ENCODE data around the gene TUBA4B. TPM values are rescaled to one million over a fixed set of nuclear protein-coding genes. Genes with fewer than 3 reads are reported as not detected.

Gene TUBA4B
- total and polyA plus RNA-seq, 2 donors (not counting 3 experiments of a cell fraction or from before 2014, with no cell fraction given): not detected

- intact Hi-C loops (cut with micrococcal nuclease): loop anchor here (1.0 to 2.0 kb wide), 7 partner anchors 15 to 84 kb away; partner anchors contain the start of genes ABCB6, ANKZF1, ATG9A and DNAJB2
These were observed 8.3 kb upstream of the TUBA4B start for GRCh38 chr2:219244789-219245147.

More at GRCh38 chr2:219244789-219245147, 8.3 kb upstream of the TUBA4B start:
- H3K27me3 ChIP-seq (ENCODE audit: control insufficient read depth in 2 of 2, insufficient read depth in 2 of 2, low read length in 2 of 2): no peaks in the 10 kb centered on the region
- H3K4me2 ChIP-seq (ENCODE audit: insufficient read depth, low read length): peak overlapping the region; percentile 86
- peak overlapping the region; percentile 67 to 80 (median 67) for H3K4me3 ChIP-seq (replicated peaks in 1 of 3; ENCODE audit: insufficient read depth in 1 of 3, low read depth in 1 of 3, low read length in 3 of 3)
- DNase-seq (ENCODE audit: low read depth, low spot score) (no peak), FAIRE-seq (peak; percentile 4)
- H3K9me1 ChIP-seq (replicated peaks; ENCODE audit: control insufficient read depth, extremely low read depth, insufficient read depth, low read length): no peaks in the 10 kb centered on the region
- POLR2A ChIA-PET: interaction anchor here (0.6 to 1.5 kb wide), 6 partner anchors 9 to 351 kb away, joined by 3 to 6 read pairs (median 4); partner anchors contain the start of genes ANKZF1, ATG9A, DNAJB2 and TUBA4A
- H3K79me2 ChIP-seq (ENCODE audit: control insufficient read depth, insufficient read depth, low read length): peaks cover 15% of the 10 kb centered on the region
- no peaks in the 10 kb centered on the region for H3K9me3 ChIP-seq (replicated peaks; ENCODE audit: control insufficient read depth, insufficient read depth, low read length)
- dilution Hi-C loops (cut with MboI; ENCODE audit: extremely low pct_ligation_motif_present, low sequenced_read_pairs): no loop called here
- peak overlapping the region; percentile 97 for H3K9ac ChIP-seq (replicated peaks; ENCODE audit: extremely low read depth, insufficient read depth, low read length)
- peaks cover 2% of the 10 kb centered on the region in 2 experiments for H3K36me3 ChIP-seq (ENCODE audit: control insufficient read depth in 2 of 2, extremely low read depth in 1 of 2, insufficient read depth in 2 of 2, low read length in 2 of 2)
- CTCF ChIA-PET: interaction anchor here (0.6 to 2.1 kb wide), 10 partner anchors 10 to 265 kb away, joined by 3 to 12 read pairs (median 4); partner anchors contain the start of genes ABCB6, ANKZF1, ATG9A and DNAJB2
- H3K4me1 ChIP-seq (ENCODE audit: control insufficient read depth, extremely low read depth, insufficient read depth, low read length): peaks cover 22% of the 10 kb centered on the region
- H2AFZ ChIP-seq (ENCODE audit: low read depth, low read length): peak overlapping the region; percentile 95
- BruUV-seq (replicated peaks): TSS peak; percentile 79
- TF ChIP-seq MAX (IDR thresholded peaks at IDR 0.05; ENCODE audit: insufficient read depth, insufficient read length) (no peak), MYC (IDR thresholded peaks at IDR 0.05; ENCODE audit: low read depth, low read length) (no peak), EZH2 (IDR thresholded peaks at IDR 0.05; ENCODE audit: borderline replicate concordance, low read depth, low read length, severe bottlenecking) (no peak), POLR2A (IDR thresholded peaks at IDR 0.05; ENCODE audit: low read depth, low read length) (no peak), POLR2AphosphoS5 (IDR thresholded peaks at IDR 0.05; ENCODE audit: insufficient read depth, low read depth, low read length) (no peak), CTCF (IDR thresholded peaks at IDR 0.05; ENCODE audit: extremely low read depth in 1 of 2, insufficient read depth in 1 of 2, low read depth in 1 of 2, low read length in 2 of 2) (no peak), JUN (IDR thresholded peaks at IDR 0.05; ENCODE audit: borderline replicate concordance, insufficient read depth, insufficient read length, low read depth) (no peak), FOS (IDR thresholded peaks at IDR 0.05; ENCODE audit: borderline replicate concordance, insufficient read depth, low read length) (no peak), GATA2 (IDR thresholded peaks at IDR 0.05; ENCODE audit: insufficient read depth, insufficient read length, low read depth, low read length) (no peak)
- peak overlapping the region; percentile 92 for H3K27ac ChIP-seq (ENCODE audit: insufficient read depth, low read depth, low read length)
- no peaks in the 10 kb centered on the region for H4K20me1 ChIP-seq (replicated peaks; ENCODE audit: control insufficient read depth, extremely low read depth, insufficient read depth, low read length)

Measured in endothelial cell of umbilical vein (primary cell).